Heart right ventricle (tissue), 16 donors: Measurements from ENCODE around the gene EEF2KMT. TPM values are rescaled to one million over a fixed set of nuclear protein-coding genes. Genes with fewer than 3 reads are reported as not detected.
A peak's percentile ranks its signal among the peaks of the same experiment; 100 is the strongest.
"Not testable (repeated sequence)": the region's sequence is repeated elsewhere in the genome, so short reads cannot be mapped to it uniquely, and the experiment has no call there.

Experiments used
- ATAC-seq, 8 donors: fragments of 200-7000 bp; cut with Tn5 transposase; one replicate each; pipeline ENCODE4 v1.9.1; 2020; ENCODE audit warnings: mild to moderate bottlenecking in 8 of 8, moderate library complexity in 8 of 8, moderate number of reproducible peaks in 1 of 8
- DNase-seq, 2 donors: peaks; one replicate each; pipeline ENCODE4 v3.0.0-alpha.2; 2020
- H3K27ac ChIP-seq, 10 donors: fragments of 200-600 bp; sonication (generic) in 2 of 10; one replicate each; pipeline versions ENCODE4 v1.5.0 to v1.8.0; 2020 to 2022; ENCODE audit warnings: mild to moderate bottlenecking in 3 of 10
- H3K27me3 ChIP-seq, 7 donors: fragments of 200-600 bp; one replicate each; pipeline ENCODE4 v1.8.0; 2021 to 2022; ENCODE audit warnings: mild to moderate bottlenecking in 2 of 7
- H3K36me3 ChIP-seq, 9 donors: fragments of 200-600 bp; sonication (generic) in 1 of 9; one replicate each; pipeline versions ENCODE4 v1.5.0 to v1.8.0; 2020 to 2022; ENCODE audit warnings: mild to moderate bottlenecking in 2 of 9
- H3K4me1 ChIP-seq, 9 donors: fragments of 200-600 bp; sonication (generic) in 1 of 9; one replicate each; pipeline versions ENCODE4 v1.5.0 to v1.8.0; 2020 to 2022; ENCODE audit warnings: mild to moderate bottlenecking in 4 of 9
- H3K4me3 ChIP-seq, 10 donors: fragments of 200-600 bp; sonication (generic) in 2 of 10; one replicate each; pipeline versions ENCODE4 v1.5.0 to v1.8.0; 2020 to 2022; ENCODE audit warnings: mild to moderate bottlenecking in 7 of 10, moderate library complexity in 2 of 10
- H3K9me3 ChIP-seq, 11 donors: fragments of 200-600 bp in 10 of 11; sonication (generic) in 2 of 11; one replicate each; pipeline versions ENCODE4 v1.5.0 to v1.8.0; 2013 to 2022; ENCODE audit warnings: mild to moderate bottlenecking in 2 of 11, control low read depth in 1 of 11, moderate library complexity in 1 of 11
- WGBS, 2 donors: extraction: QIAGEN DNeasy Blood & Tissue Kit; methylation state at CpG; one replicate each; pipeline ENCODE4 v1.1.7; 2013; ENCODE audit warnings: inconsistent platforms in 1 of 2; 5-methylcytosine and 5-hydroxymethylcytosine counted together
- intact Hi-C, 10 donors: fragments of 100-400 bp; cut with DNase I; formaldehyde crosslinking; loops; one replicate each; pipeline versions ENCODE4 v1.11.1 to v1.14.2; 2022
- polyA plus RNA-seq, 2 donors: library from polyadenylated mRNA; stranded (reverse); fragments of 200-250 nt; gene quantifications; one replicate each; pipeline ENCODE4 v1.2.3, GENCODE V29; 2013
- total RNA-seq, 10 donors: library from RNA; stranded (reverse); fragmentation: NEBNext Ultra II Directional in 3 of 10; extraction: Animal tissue kit (Norgen Biotek cat#: 25700) in 3 of 10; gene quantifications; one replicate each; pipeline versions ENCODE4 v1.2.1 to v1.2.4, GENCODE V29; 2021 to 2023
- TF ChIP-seq, protein P1 (sequence below), 9 donors: fragments of 200-600 bp; sonication (generic) in 2 of 9; IDR thresholded peaks; one replicate each; pipeline versions ENCODE4 v1.5.0 to v1.8.0; 2021 to 2022; ENCODE audit warnings: antibody characterized with exemption in 9 of 9, mild to moderate bottlenecking in 5 of 9, moderate library complexity in 1 of 9
- donor health status: Arrhythmogenic right ventricular cardiomyopathy.
- donor health status: ischemic (EF 13 %, LVEDD 7.1; RV severe dilation, severe dysfunction).
- donor health status: healthy with polysubstance abuse.
- donor health status: DM: no; HTN: yes; CAD: no.
- donor health status: DM: no; HTN: no; CAD: no.
- donor health status: ischemic (EF 25% LVEDD 6.9; RV normal size, moderate dysfunction).
- donor health status: ischemic (EF 25% LVEDD 5.7; RV mildly dilated, moderate dysfunction).
- donor health status: healthy.
- donor health status: DM: yes; HTN: yes; CAD: no.
- donor health status: Ischemic cardiomyopathy.
- donor health status: ischemic (EF 35%, LVEDD 5.7; RV mildly dilated, moderate dysfunction).
- donor health status: nonischemic (EF 11% LVEDD 7.7; RV severe dilation, severe dysfunction).
- donor health status: DM: yes; HTN: yes; CAD: no.
- donor health status: PGD.
- donor health status: ischemic (EF 29% LVEDD 5.4; RV normal size, mild dysfunction).
- donor health status: nonischemic (EF 23%, LVEDD 6.1; RV moderate dilation, normal function).

EEF2KMT gene
- total and polyA plus RNA-seq, 12 donors, result 2.6 to 10.3 (median 6.3) TPM

DNA sequence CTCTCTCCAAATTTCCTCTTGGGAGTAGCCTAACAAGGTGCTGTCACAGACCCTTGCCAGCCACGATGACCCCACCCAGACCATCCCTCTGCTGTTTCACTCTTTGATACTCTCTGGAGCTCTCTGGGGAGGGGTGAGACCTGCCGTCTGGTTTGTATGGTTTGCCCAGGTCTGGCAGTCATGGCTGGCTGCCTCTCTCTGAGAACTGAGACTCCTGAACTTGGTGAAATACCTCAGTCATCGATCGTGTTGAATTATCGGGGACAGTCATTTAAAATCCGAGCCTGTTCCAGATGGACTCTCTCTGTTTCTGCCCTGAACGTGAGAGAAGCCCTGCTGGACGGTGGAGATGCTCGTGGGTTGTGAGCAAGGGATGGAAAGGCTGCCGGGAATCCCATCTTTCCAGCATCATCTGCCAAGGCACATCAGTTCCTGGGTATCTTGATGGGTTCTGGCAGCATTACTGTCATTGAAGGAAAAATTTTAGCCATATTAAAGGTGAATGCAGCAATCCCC lies 19.2 kb upstream of the EEF2KMT start:
- WGBS, 2 donors, result 46 to 48% methylated on average over 9 of the region's 10 CpGs
- Histone ChIP-seq H3K4me1 (peaks cover 0 to 11% (median 7%) of the 10 kb centered on the region in 9 donors), H3K27ac (peak overlapping the region in 1 of 10 donors; percentile 34), H3K4me3 (peak overlapping the region in 3 of 10 donors; percentile 33 to 40 (median 35))
- H3K9me3 ChIP-seq, H3K36me3 ChIP-seq, DNase-seq, ATAC-seq, H3K27me3 ChIP-seq, intact Hi-C loops: not testable (repeated sequence)

DNA sequence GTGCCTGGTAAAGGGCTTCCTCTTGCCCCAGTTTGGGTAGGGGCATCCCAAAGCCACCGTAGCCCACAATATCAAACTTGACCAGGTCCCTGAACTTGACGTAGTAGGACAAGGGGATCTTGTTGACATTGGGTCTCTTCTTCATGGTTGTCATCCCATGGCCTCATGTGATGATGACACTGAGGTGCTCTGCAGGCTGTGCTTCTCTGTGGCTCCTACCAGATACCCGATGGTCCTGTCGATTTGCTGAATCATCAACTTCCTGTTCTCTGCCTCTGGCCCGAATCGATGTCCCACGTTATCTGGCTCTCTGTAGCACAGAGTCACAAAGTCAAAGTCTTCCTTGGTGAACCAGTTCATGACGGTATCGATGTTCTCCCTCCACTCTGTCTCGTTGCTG lies 13.3 kb upstream of the EEF2KMT start:
- WGBS, 2 donors, result 74 to 78% methylated on average over 10 of the region's 10 CpGs
- H3K4me1 ChIP-seq, H3K36me3 ChIP-seq, H3K27me3 ChIP-seq, DNase-seq, H3K4me3 ChIP-seq, ATAC-seq, H3K27ac ChIP-seq, intact Hi-C loops, H3K9me3 ChIP-seq: not testable (repeated sequence)

DNA sequence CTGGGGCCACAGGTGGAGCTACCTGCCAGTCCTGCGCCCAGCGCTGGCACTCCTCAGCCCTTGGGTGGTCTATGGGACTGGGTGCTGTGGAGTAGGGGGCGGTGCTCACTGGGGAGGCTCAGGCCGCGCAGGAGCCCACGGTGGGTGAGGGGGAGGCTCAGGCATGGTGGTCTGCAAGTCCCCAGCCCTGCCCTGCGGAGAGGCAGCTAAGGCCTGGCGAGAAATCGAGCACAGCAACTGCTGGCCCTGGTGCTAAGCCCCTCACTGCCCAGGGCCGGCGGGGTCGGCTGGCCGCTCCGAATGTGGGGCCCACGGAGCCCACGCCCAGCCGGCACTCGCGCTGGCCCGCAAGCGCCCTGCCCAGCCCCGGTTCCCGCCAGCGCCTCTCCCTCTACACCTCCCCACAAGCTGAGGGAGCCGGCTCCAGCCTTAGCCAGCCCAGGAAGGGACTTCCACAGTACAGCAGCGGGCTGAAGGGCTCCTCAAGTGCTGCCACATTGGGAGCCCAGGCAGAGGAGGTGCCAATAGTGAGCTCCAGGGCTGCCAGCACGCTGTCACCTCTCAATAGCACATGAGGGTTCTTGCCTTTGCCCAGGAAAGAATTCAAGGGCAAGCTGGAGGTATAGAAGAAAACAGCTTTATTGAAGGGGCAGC lies 11.0 kb upstream of the EEF2KMT start:
- Histone ChIP-seq H3K9me3 (no peaks in the 10 kb centered on the region), H3K4me1 (no peaks in the 10 kb centered on the region), H3K36me3 (no peaks in the 10 kb centered on the region), H3K4me3 (no peak overlapping the region), H3K27me3 (no peaks in the 10 kb centered on the region), H3K27ac (no peak overlapping the region)
- 87 to 88% methylated on average over 27 of the region's 27 CpGs for WGBS, 2 donors
- intact Hi-C loops, result no loop called here
- peak in 2 of 8 donors; percentile 72 to 74 for ATAC-seq
- peak in 1 of 2 donors; percentile 61 for DNase-seq
- TF ChIP-seq, protein P1, sequence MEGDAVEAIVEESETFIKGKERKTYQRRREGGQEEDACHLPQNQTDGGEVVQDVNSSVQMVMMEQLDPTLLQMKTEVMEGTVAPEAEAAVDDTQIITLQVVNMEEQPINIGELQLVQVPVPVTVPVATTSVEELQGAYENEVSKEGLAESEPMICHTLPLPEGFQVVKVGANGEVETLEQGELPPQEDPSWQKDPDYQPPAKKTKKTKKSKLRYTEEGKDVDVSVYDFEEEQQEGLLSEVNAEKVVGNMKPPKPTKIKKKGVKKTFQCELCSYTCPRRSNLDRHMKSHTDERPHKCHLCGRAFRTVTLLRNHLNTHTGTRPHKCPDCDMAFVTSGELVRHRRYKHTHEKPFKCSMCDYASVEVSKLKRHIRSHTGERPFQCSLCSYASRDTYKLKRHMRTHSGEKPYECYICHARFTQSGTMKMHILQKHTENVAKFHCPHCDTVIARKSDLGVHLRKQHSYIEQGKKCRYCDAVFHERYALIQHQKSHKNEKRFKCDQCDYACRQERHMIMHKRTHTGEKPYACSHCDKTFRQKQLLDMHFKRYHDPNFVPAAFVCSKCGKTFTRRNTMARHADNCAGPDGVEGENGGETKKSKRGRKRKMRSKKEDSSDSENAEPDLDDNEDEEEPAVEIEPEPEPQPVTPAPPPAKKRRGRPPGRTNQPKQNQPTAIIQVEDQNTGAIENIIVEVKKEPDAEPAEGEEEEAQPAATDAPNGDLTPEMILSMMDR (IDR thresholded peaks at IDR 0.05), result no peak

DNA sequence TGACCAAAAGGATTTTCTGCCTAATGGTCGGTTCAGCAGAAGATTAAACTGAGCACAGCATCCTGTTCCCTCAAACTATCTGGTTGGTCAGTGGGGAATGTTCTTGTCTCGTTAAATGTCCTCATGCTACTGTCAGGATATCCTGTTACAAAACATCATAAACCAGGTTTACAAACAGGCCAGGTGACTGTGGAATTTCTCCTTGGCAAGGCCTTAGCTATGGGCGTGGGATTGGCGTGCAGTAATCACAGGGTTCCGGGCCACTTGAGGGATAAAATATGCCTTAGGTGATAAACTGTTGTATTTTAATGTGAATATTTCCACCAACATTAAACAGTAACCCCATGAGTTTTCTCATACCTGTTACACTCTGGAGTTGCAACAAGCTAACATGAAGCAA lies 7.4 kb upstream of the EEF2KMT start:
- H3K4me1 ChIP-seq, DNase-seq, H3K27ac ChIP-seq, ATAC-seq, H3K4me3 ChIP-seq, H3K36me3 ChIP-seq, intact Hi-C loops, H3K9me3 ChIP-seq, H3K27me3 ChIP-seq: not testable (repeated sequence)
- 62 to 73% methylated on average over 4 to 5 of the region's 5 CpGs for WGBS, 2 donors

DNA sequence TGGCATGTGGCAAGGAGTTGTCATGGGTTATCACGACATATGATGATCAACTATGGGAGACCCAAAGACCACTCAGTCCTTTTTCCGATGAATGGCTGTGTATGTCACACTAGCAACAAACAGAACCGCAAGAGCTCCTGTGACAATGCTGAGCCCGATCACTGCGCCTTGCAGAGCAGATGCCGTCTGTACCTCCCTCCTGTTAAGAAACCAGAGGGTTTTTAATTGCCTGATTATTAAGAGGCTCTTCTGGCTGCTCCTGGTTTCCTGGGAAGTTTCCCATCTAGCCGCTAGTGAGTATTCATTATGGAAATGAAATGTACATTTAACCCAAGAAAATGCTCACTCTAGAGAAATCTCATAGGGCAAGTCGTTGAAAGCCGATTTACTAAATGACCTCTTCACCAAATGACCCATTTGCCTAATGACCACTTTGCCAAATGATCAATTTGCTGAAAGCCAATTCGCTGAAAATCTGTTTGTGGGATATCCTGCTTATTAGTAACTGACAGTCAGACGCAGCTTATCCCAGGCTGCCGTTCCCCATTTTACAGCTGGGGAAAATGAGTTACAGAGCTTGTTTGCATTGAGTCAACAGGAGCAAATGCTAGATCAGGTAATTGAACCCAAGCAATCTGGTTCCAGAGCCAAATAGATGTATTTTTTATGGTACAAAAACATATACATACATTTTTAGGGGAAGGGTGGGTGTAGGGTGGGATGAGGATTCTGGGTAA lies 5.9 kb upstream of the EEF2KMT start:
- 88 to 89% methylated on average over 12 of the region's 12 CpGs for WGBS, 2 donors
- H3K27ac ChIP-seq, H3K36me3 ChIP-seq, intact Hi-C loops, H3K27me3 ChIP-seq, ATAC-seq, H3K9me3 ChIP-seq, H3K4me1 ChIP-seq, DNase-seq, H3K4me3 ChIP-seq: not testable (repeated sequence)

DNA sequence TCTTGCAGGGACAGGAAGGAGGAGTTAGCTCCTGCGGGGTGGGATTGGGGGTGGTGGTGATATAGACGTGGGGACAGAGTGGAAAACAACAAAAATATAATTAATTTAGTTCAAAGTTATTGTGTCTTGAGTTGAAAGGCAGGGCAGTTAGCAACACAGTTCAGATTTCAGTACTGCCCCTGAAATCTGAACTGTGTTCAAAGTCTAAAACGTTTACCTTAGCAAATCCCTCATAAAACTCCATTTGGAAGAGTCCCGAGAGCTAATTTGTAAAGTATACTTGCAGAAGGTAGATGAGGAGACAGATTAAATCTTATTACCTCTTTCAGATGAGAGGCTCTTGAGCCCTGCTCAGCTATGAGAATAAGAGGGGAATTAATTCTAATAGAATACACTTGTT lies 1.6 kb upstream of the EEF2KMT start:
- peak overlapping the region in 3 of 10 donors; percentile 80 to 88 (median 83) for H3K27ac ChIP-seq
- H3K36me3 ChIP-seq, intact Hi-C loops, H3K9me3 ChIP-seq, DNase-seq, H3K27me3 ChIP-seq, ATAC-seq: not testable (repeated sequence)
- H3K4me1 ChIP-seq, result peaks cover 0 to 15% (median 5%) of the 10 kb centered on the region in 9 donors
- 20 to 27% methylated on average over 4 of the region's 4 CpGs for WGBS, 2 donors
- H3K4me3 ChIP-seq, result peak overlapping the region in 7 of 10 donors; percentile 75 to 97 (median 80)

DNA sequence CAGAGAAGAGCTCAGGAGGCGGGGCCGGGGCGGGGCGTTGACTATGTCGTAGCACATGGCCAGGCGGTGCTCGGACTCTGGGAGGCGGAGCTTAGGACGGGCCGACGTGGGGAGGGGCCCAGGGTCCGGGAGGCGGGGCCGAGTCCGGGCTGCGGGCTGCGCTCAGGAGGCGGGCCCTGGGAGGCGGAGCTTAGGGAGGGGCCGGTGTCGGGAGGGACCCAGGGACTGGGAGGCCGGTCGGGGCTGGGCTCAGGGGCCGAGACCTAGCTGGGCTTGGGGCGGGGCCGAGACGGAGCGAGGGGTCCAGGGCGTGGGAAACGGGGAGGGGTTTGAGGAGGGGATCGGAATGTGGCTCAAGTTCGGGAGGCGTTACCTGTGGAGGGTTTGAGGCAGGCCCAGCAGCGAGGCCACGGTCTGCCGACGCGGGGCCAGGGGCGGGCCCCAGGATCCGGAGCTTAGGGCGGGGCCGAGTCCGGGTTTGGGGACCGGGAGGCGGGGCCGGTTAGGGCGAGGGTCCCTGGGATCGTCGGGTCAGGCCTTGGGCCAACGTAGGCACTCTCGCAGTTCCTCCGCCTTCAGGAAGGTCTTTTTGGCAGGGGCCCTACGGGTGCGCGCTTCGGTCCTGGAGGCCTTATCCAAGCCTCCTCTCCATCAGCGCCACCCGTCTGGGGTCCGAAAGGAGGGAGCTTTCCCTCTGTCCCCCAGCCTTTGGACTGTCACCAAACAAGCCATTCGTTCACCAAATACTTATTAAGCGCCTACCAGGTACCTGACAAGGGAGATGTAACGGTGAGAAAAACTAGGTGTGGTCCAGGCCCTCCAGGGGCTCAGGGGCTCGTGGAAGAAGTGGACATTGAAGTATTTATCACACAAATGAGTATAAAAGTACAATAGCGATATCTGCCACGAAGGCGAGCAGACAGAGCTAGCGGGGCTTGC lies 895 bp upstream of the EEF2KMT start:
- ATAC-seq, H3K27me3 ChIP-seq, intact Hi-C loops, H3K36me3 ChIP-seq, H3K9me3 ChIP-seq: not testable (repeated sequence)
- H3K4me3 ChIP-seq, result peak overlapping the region; percentile 56 to 97 (median 79)
- peak overlapping the region; percentile 8 to 88 (median 83) for H3K27ac ChIP-seq
- peak; percentile 79 to 82 for DNase-seq
- 1 to 2% methylated on average over 49 to 53 of the region's 67 CpGs for WGBS, 2 donors
- peaks cover 0 to 15% (median 5%) of the 10 kb centered on the region in 9 donors for H3K4me1 ChIP-seq

DNA sequence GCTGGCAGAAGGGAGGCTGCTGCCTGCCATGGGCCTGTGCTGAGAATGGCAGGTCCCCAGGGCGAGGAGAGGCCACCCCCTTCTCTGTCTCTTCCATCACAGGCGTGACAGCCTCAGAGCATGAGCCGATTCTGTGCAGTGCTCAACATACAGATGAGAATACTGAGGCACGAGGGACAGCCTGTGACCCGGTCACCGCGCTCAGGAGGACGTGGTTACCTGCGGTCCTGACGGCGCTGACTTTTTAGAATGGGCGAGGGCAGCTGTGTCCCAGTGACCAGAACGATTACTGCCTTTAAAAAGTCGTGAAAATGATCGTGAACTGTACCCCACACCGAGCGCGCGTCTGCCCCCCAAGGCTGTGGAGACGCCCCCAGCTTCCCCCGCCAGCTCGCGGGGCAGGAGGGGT lies 530 bp downstream of the EEF2KMT start:
- intact Hi-C loops, H3K36me3 ChIP-seq, ATAC-seq, H3K9me3 ChIP-seq, H3K27me3 ChIP-seq: not testable (repeated sequence)
- WGBS, 2 donors, result 0% methylated on average over 23 of the region's 23 CpGs
- Histone ChIP-seq H3K4me3 (peak overlapping the region; percentile 56 to 97 (median 80)), H3K4me1 (peaks cover 0 to 15% (median 5%) of the 10 kb centered on the region in 9 donors), H3K27ac (peak overlapping the region in 9 of 10 donors; percentile 69 to 91 (median 83))
- peak in 1 of 2 donors; percentile 29 for DNase-seq

DNA sequence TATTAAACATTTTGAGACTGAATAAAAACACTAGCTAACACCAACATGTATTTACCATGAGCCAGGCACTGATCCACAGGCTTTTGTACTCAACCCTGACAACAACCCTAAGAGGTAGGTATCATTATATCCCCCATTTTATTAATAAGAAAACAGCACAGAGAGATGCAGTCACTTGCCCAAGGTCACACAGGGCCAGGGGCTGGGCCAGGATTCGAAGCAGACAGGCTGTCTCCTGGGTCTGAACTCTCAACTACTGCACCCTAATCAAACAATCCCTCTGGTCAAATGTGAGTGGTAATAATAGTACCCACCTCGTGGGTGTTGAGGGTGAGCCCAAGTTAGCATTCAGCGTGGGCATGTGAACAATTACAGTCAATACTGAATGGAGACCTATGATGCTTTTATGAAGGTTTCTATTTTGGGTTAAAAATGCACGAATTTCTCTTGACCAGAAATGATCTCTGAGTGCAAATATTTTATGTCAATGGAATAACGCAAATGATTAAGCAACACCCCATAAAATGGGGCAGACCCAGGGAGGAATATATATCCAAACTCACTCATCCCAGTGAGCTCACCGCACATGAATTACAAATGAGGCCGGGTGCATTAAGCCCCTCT lies 1.0 kb downstream of the EEF2KMT start:
- Histone ChIP-seq H3K4me3 (peak overlapping the region; percentile 56 to 97 (median 80)), H3K27ac (peak overlapping the region in 3 of 10 donors; percentile 83 to 89 (median 84)), H3K4me1 (peaks cover 0 to 15% (median 5%) of the 10 kb centered on the region in 9 donors)
- intact Hi-C loops, H3K27me3 ChIP-seq, ATAC-seq, H3K36me3 ChIP-seq, DNase-seq, H3K9me3 ChIP-seq: not testable (repeated sequence)
- 29 to 33% methylated on average over 7 of the region's 7 CpGs for WGBS, 2 donors
